Caco-2 (cell line): ENCODE measurements around the gene LRP1B. TPM values are rescaled to one million over a fixed set of nuclear protein-coding genes. Genes with fewer than 3 reads are reported as not detected.

Experiments
- BruUV-seq: library from RNA; stranded (reverse); fragments of 400-500 nt; replicated peaks from 2 replicates; lab custom pipeline; 2021; lab: Mats Ljungman, UMichigan
- CTCF ChIA-PET: fragments of 300-600 bp; sonication (Branson Sonifier 250); formaldehyde crosslinking; loops from one replicate; lab custom pipeline; 2022; ENCODE audit warnings: antibody characterized with exemption; lab: Charles Lee
- POLR2A ChIA-PET: fragments of 300-600 bp; sonication (Branson Sonifier 250); formaldehyde crosslinking; loops from one replicate; lab custom pipeline; 2022; ENCODE audit warnings: antibody characterized with exemption; lab: Charles Lee
- DNase-seq, 2 experiments: peaks; one replicate each; pipeline versions ENCODE4 v3.0.0 to v3.0.0-alpha.2; 2020 to 2022
- H3K27me3 ChIP-seq: replicated peaks from 2 replicates; pipeline ENCODE4 v1.6.0; 2011; ENCODE audit warnings: low read length; ENCODE audit not compliant: control insufficient read depth, insufficient read depth
- H3K36me3 ChIP-seq: 2 replicates; pipeline ENCODE4 v1.5.1; 2011; ENCODE audit warnings: low read length; ENCODE audit not compliant: control insufficient read depth, insufficient read depth
- H3K4me1 ChIP-seq: fragments of 250-450 bp; sonication (Bioruptor Pico); 2 replicates; pipeline ENCODE4 v1.5.1; 2020; ENCODE audit warnings: mild to moderate bottlenecking
- H3K4me3 ChIP-seq: 2 replicates; pipeline ENCODE4 v1.5.1; 2011; ENCODE audit warnings: low read depth, mild to moderate bottlenecking, control low read depth, low read length
- H3K9me3 ChIP-seq: fragments of 250-450 bp; sonication (Bioruptor Pico); 2 replicates; pipeline ENCODE4 v1.5.1; 2020; ENCODE audit warnings: mild to moderate bottlenecking, moderate library complexity
- H3K27ac Mint-ChIP-seq: one replicate; pipeline ENCODE4 v1.8.0; 2022; ENCODE audit warnings: mixed read lengths; ENCODE audit not compliant: unreplicated experiment
- H3K27me3 Mint-ChIP-seq: one replicate; pipeline ENCODE4 v1.8.0; 2022; ENCODE audit warnings: mixed read lengths; ENCODE audit not compliant: insufficient read depth, unreplicated experiment
- H3K36me3 Mint-ChIP-seq: one replicate; pipeline ENCODE4 v1.8.0; 2022; ENCODE audit warnings: mild to moderate bottlenecking, mixed read lengths; ENCODE audit not compliant: insufficient read depth, unreplicated experiment
- H3K4me1 Mint-ChIP-seq: one replicate; pipeline ENCODE4 v1.8.0; 2022; ENCODE audit warnings: low read depth, mixed read lengths; ENCODE audit not compliant: unreplicated experiment
- H3K4me3 Mint-ChIP-seq: one replicate; pipeline ENCODE4 v1.8.0; 2022; ENCODE audit warnings: mild to moderate bottlenecking, moderate library complexity, mixed read lengths; ENCODE audit not compliant: unreplicated experiment
- H3K9me3 Mint-ChIP-seq: one replicate; pipeline ENCODE4 v1.8.0; 2022; ENCODE audit warnings: mixed read lengths; ENCODE audit not compliant: unreplicated experiment
- intact Hi-C: fragments of 100-400 bp; cut with micrococcal nuclease; formaldehyde crosslinking; loops from one replicate; pipeline ENCODE4 v1.10.0; 2022; ENCODE audit not compliant: unreplicated experiment
- total RNA-seq: library from RNA; stranded (reverse); gene quantifications from 2 replicates; pipeline ENCODE4 v1.2.3, GENCODE V29; 2022
- TF ChIP-seq, protein P1 (sequence below), 2 experiments: fragments of 200-600 bp in 1 of 2; IDR thresholded peaks; 1 replicate in 1 of 2; 2 replicates in 1 of 2; pipeline versions ENCODE4 v1.5.1 to v1.8.0; 2011 to 2022; ENCODE audit warnings: antibody characterized with exemption in 1 of 2, control low read depth in 1 of 2, inconsistent platforms in 1 of 2, low read depth in 1 of 2, low read length in 1 of 2, mild to moderate bottlenecking in 1 of 2, moderate library complexity in 1 of 2; ENCODE audit not compliant: insufficient read depth in 1 of 2, severe bottlenecking in 1 of 2, unreplicated experiment in 1 of 2

LRP1B gene
- total RNA-seq, 1 experiment from 2014 or later: not detected

DNA sequence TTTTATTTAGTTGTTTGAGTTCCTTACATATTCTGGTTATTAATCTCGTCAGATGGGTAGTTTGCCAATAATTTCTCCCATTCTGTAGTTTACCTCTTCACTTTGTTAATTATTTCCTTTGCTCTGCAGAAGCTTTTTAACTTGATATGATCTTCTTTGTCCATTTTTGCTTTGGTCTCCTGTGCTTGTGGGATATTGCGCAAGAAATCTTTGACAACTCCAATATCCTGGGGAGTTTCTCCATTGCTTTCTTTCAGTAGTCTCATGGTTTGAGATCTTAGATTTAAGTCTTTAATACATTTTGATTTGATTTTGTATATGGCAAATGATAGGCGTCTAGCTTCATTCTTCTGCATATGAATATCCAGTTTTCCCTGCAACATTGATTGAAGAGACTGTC lies 389.2 kb downstream of the LRP1B start:
- no peak overlapping the region for H3K4me3 ChIP-seq
- BruUV-seq: no TSS peak
- no peaks in the 10 kb centered on the region for H3K4me1 Mint-ChIP-seq
- no peaks in the 10 kb centered on the region for H3K36me3 Mint-ChIP-seq
- H3K9me3 Mint-ChIP-seq: no peaks in the 10 kb centered on the region
- H3K4me3 Mint-ChIP-seq: no peak overlapping the region
- no peaks in the 10 kb centered on the region for H3K36me3 ChIP-seq
- POLR2A ChIA-PET: no interaction called here
- H3K27ac Mint-ChIP-seq: no peak overlapping the region
- no peaks in the 10 kb centered on the region for H3K9me3 ChIP-seq
- no peaks in the 10 kb centered on the region for H3K27me3 ChIP-seq
- H3K4me1 ChIP-seq: no peaks in the 10 kb centered on the region
- intact Hi-C loops: no loop called here
- TF ChIP-seq, protein P1, sequence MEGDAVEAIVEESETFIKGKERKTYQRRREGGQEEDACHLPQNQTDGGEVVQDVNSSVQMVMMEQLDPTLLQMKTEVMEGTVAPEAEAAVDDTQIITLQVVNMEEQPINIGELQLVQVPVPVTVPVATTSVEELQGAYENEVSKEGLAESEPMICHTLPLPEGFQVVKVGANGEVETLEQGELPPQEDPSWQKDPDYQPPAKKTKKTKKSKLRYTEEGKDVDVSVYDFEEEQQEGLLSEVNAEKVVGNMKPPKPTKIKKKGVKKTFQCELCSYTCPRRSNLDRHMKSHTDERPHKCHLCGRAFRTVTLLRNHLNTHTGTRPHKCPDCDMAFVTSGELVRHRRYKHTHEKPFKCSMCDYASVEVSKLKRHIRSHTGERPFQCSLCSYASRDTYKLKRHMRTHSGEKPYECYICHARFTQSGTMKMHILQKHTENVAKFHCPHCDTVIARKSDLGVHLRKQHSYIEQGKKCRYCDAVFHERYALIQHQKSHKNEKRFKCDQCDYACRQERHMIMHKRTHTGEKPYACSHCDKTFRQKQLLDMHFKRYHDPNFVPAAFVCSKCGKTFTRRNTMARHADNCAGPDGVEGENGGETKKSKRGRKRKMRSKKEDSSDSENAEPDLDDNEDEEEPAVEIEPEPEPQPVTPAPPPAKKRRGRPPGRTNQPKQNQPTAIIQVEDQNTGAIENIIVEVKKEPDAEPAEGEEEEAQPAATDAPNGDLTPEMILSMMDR (IDR thresholded peaks at IDR 0.05; ENCODE audit: insufficient read depth in 1 of 2, low read depth in 1 of 2, low read length in 1 of 2, severe bottlenecking in 1 of 2, unreplicated experiment in 1 of 2): no peak
- no peaks in the 10 kb centered on the region for H3K27me3 Mint-ChIP-seq
- DNase-seq: no peak
- CTCF ChIA-PET: no interaction called here

DNA sequence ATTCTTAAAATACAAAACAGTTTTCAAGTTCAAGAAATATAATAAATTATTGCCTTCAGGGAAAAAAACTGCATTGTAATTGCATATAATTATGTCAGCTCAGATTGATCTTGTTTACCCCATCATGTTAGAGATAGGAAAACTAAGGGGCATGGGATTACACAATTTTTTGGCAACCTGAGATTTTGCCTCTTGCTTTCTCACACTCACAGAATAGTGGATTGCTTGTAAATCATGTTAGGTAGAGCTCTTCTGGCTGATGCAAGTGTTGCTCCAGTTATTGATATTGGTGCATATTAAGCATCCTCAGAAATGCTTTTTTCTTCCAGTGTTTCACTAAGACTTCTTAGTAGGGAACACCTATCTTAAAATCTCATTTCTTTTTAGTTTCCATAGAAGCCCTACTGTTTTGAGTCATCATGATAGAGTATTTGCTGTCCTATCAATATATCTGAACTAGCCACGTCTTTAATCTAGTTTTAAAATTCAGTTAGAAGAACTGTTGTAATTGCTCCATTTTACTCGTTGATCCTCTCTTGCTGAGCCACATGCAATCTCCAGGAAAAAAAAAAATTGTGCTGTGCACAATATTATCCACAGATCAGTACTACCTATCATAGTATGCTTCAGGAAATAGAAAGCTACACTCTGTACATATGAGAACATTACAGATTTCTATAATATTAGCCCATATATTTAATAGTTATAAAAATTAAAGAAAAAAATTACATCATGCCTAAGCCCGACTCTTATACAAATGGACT lies 393.1 kb downstream of the LRP1B start:
- POLR2A ChIA-PET: no interaction called here

DNA sequence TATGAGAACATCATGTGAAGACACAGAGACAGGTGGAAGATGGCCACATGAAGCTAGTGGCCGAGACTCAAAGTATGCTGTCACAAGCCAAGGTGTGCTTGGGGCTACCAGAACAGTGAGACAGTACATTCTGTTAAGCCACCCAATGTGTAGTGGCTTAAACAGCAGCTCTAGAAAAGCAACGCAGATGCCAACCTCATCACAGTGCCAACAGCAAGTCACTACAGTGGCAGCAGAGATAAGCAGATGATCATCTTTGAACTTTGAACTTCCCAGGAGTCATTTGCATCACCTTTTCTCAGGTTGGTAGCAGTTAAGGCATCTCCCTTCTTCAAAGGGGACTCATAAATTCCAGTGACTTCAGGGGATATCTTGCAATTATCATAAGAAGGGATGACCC lies 394.4 kb downstream of the LRP1B start:
- Histone ChIP-seq H3K4me1 (no peaks in the 10 kb centered on the region), H3K27me3 (no peaks in the 10 kb centered on the region), H3K4me3 (no peak overlapping the region), H3K36me3 (no peaks in the 10 kb centered on the region), H3K9me3 (no peaks in the 10 kb centered on the region)
- ChIA-PET POLR2A (no interaction called here), CTCF (no interaction called here)
- Mint-ChIP-seq H3K27ac (no peak overlapping the region), H3K36me3 (no peaks in the 10 kb centered on the region), H3K9me3 (no peaks in the 10 kb centered on the region), H3K27me3 (peaks cover 3% of the 10 kb centered on the region), H3K4me3 (no peak overlapping the region), H3K4me1 (no peaks in the 10 kb centered on the region)
- TF ChIP-seq, protein P1 (IDR thresholded peaks at IDR 0.05; ENCODE audit: insufficient read depth in 1 of 2, low read depth in 1 of 2, low read length in 1 of 2, severe bottlenecking in 1 of 2, unreplicated experiment in 1 of 2): no peak
- no TSS peak for BruUV-seq
- intact Hi-C loops: no loop called here
- DNase-seq: no peak

More for the DNA sequence above, 393.1 kb downstream of the LRP1B start:
- no peaks in the 10 kb centered on the region for H3K4me1 Mint-ChIP-seq
- Histone ChIP-seq H3K4me1 (no peaks in the 10 kb centered on the region), H3K4me3 (no peak overlapping the region), H3K9me3 (no peaks in the 10 kb centered on the region), H3K36me3 (no peaks in the 10 kb centered on the region), H3K27me3 (no peaks in the 10 kb centered on the region)
- H3K27ac Mint-ChIP-seq: no peak overlapping the region
- intact Hi-C loops: no loop called here
- BruUV-seq: no TSS peak
- H3K36me3 Mint-ChIP-seq: no peaks in the 10 kb centered on the region
- DNase-seq: no peak
- H3K4me3 Mint-ChIP-seq: no peak overlapping the region
- TF ChIP-seq, protein P1 (IDR thresholded peaks at IDR 0.05; ENCODE audit: insufficient read depth in 1 of 2, low read depth in 1 of 2, low read length in 1 of 2, severe bottlenecking in 1 of 2, unreplicated experiment in 1 of 2): no peak
- CTCF ChIA-PET: no interaction called here
- H3K9me3 Mint-ChIP-seq: no peaks in the 10 kb centered on the region
- H3K27me3 Mint-ChIP-seq: peaks cover 3% of the 10 kb centered on the region
